Lower leg skin (tissue), 4 donors: ENCODE data around the gene ATP5PD. TPM values are rescaled to one million over a fixed set of nuclear protein-coding genes. Genes with fewer than 3 reads are reported as not detected.
"Not testable (repeated sequence)": the region's sequence is repeated elsewhere in the genome, so short reads cannot be mapped to it uniquely, and the experiment has no call there.

Experiments used
- DNase-seq, 2 donors: peaks; one replicate each; pipeline ENCODE4 v3.0.0-alpha.2; 2019; ENCODE audit warnings: low spot score in 2 of 2
- H3K4me3 ChIP-seq: fragments of 200-600 bp; sonication (generic); 2 replicates; pipeline ENCODE4 v1.5.1; 2017; ENCODE audit warnings: mild to moderate bottlenecking, low read depth; ENCODE audit not compliant: poor library complexity, severe bottlenecking
- CTCF ChIP-seq, 3 donors: fragments of 450-650 bp; IDR thresholded peaks; one replicate each; pipeline ENCODE4 v1.5.1; 2016; ENCODE audit warnings: antibody characterized with exemption in 3 of 3, mild to moderate bottlenecking in 3 of 3, moderate library complexity in 2 of 3
- POLR2A ChIP-seq, 2 donors: fragments of 450-650 bp; IDR thresholded peaks; one replicate each; pipeline ENCODE4 v1.6.1; 2016 to 2017; ENCODE audit warnings: antibody characterized with exemption in 2 of 2, mild to moderate bottlenecking in 1 of 2, moderate library complexity in 1 of 2
- WGBS, 2 donors: methylation state at CpG; one replicate each; pipeline ENCODE4 v1.1.5; 2018; 5-methylcytosine and 5-hydroxymethylcytosine counted together
- intact Hi-C: fragments of 100-400 bp; cut with DNase I; formaldehyde crosslinking; loops from one replicate; pipeline ENCODE4 v1.15.0; 2023; ENCODE audit warnings: low total_unique reads
- total RNA-seq, 4 donors: library from RNA; depleted of rRNA; stranded (reverse); fragments of >200 nt; gene quantifications; one replicate each; pipeline ENCODE4 v1.1.0, GENCODE V29; 2016

Gene ATP5PD
- total RNA-seq, 4 donors from 2014 or later = 212 to 298 (median 249) TPM

GRCh38 chr17:75010683-75011400, 35.9 kb downstream of the ATP5PD start:
- intact Hi-C loops = no loop called here
- no peak overlapping the region for H3K4me3 ChIP-seq
- no peak for TF ChIP-seq CTCF (IDR thresholded peaks at IDR 0.05)
- DNase-seq = peak in 1 of 2 donors; percentile 44
- WGBS, 2 donors = 34 to 39% methylated on average over 8 of the region's 8 CpGs

GRCh38 chr17:75009139-75009724, 37.5 kb downstream of the ATP5PD start:
- 63 to 70% methylated on average over 2 of the region's 2 CpGs for WGBS, 2 donors
- TF ChIP-seq POLR2A (IDR thresholded peaks at IDR 0.05) (no peak), CTCF (IDR thresholded peaks at IDR 0.05) (no peak)
- intact Hi-C loops = no loop called here
- H3K4me3 ChIP-seq = no peak overlapping the region
- peak in 1 of 2 donors; percentile 26 for DNase-seq

- no peak for TF ChIP-seq POLR2A (IDR thresholded peaks at IDR 0.05)
- no peak for TF ChIP-seq CTCF (IDR thresholded peaks at IDR 0.05)
- intact Hi-C loops = no loop called here
Observed at GRCh38 chr17:75008373-75008772, 38.4 kb downstream of the ATP5PD start.

GRCh38 chr17:75006653-75007052, 40.1 kb downstream of the ATP5PD start:
- no peak overlapping the region for H3K4me3 ChIP-seq
- WGBS, 2 donors = 85 to 95% methylated on average over 5 of the region's 5 CpGs
- TF ChIP-seq CTCF (IDR thresholded peaks at IDR 0.05) = no peak
- TF ChIP-seq POLR2A (IDR thresholded peaks at IDR 0.05) = no peak
- intact Hi-C loops = no loop called here
- no peak for DNase-seq

More at GRCh38 chr17:75008373-75008772, 38.4 kb downstream of the ATP5PD start:
- no peak for DNase-seq
- H3K4me3 ChIP-seq = no peak overlapping the region
- WGBS, 2 donors = 85 to 89% methylated on average over 6 of the region's 6 CpGs

- 92 to 94% methylated on average over 6 of the region's 6 CpGs for WGBS, 2 donors
Observed at GRCh38 chr17:75006084-75006483, 40.7 kb downstream of the ATP5PD start.

GRCh38 chr17:75005291-75005690, 41.5 kb downstream of the ATP5PD start:
- TF ChIP-seq POLR2A (IDR thresholded peaks at IDR 0.05) = no peak
- no peak for TF ChIP-seq CTCF (IDR thresholded peaks at IDR 0.05)
- whole genome bisulfite sequencing, 2 donors = 90 to 94% methylated on average over 8 of the region's 8 CpGs
- intact Hi-C loops = no loop called here
- DNase-seq = no peak
- H3K4me3 ChIP-seq = no peak overlapping the region

More at GRCh38 chr17:75006084-75006483, 40.7 kb downstream of the ATP5PD start:
- intact Hi-C loops, DNase-seq, H3K4me3 ChIP-seq: not testable (repeated sequence)
